H1 (cell line): ENCODE results near the gene USPL1. TPM values are rescaled to one million over a fixed set of nuclear protein-coding genes. Genes with fewer than 3 reads are reported as not detected.

Source experiments
- POU5F1 ChIP-seq: IDR thresholded peaks from 2 replicates; pipeline ENCODE4 v1.6.1; 2011; ENCODE audit warnings: low read depth, mild to moderate bottlenecking, low read length, moderate library complexity
- ZNF274 ChIP-seq: IDR thresholded peaks from 2 replicates; pipeline ENCODE4 v1.7.0; 2012; ENCODE audit warnings: low read length, borderline replicate concordance; ENCODE audit errors: extremely low read depth
- polyA plus RNA-seq, 7 experiments: library from polyadenylated mRNA; depleted of rRNA in 3 of 7; stranded (reverse) in 5 of 7; unstranded in 2 of 7; fragments of >200 nt in 5 of 7; fragments of 200-250 nt in 2 of 7; gene quantifications; 1 replicate in 5 of 7; 2 replicates in 1 of 7; 4 replicates in 1 of 7; pipeline versions ENCODE4 v1.2.1 to v1.2.3, GENCODE V29; 2011 to 2013; ENCODE audit warnings: missing spikeins in 2 of 7, mixed read lengths in 2 of 7
- total RNA-seq: library from RNA; stranded (reverse); fragmentation: NEBNext Ultra II Directional; extraction: Animal tissue kit (Norgen Biotek cat#: 25700); gene quantifications from 2 replicates; pipeline ENCODE4 v1.2.1, GENCODE V29; 2021
- TF ChIP-seq, protein P1 (sequence below): IDR thresholded peaks from 2 replicates; pipeline ENCODE4 v1.6.1; 2012; ENCODE audit warnings: inconsistent platforms

USPL1 gene
- total and polyA plus RNA-seq, 2 of the 8 experiments (the other 6 are each of a cell fraction or from before 2014, with no cell fraction given) = 6.3 to 17.1 TPM

DNA sequence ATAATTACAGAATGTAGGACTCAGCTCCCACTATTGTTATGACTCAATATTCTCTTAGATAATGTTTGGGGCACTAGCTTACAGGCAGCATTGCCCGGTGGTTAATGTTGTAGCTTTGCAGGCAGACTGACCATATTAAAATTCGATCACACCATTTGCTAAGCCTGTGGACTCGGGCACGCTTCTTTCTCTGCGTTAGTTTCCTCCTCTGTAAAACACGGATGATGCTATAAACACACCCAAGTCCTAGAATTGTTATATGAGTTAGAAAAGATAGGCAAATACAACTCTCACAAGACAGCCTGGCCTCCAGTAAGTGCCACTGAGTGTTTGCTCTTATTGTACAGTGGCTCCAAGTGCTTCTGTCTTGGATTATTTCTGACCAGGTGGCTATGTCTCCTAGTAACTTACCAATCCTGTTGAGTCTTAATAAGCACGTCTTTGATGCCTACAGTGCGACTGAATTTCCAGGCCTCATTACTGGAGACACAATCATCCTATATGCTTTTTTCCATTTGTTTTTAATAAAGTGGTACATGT is 67.7 kb downstream of the USPL1 start (continued):
- TF ChIP-seq ZNF274 (no peak), POU5F1 (no peak)
- TF ChIP-seq, protein P1, sequence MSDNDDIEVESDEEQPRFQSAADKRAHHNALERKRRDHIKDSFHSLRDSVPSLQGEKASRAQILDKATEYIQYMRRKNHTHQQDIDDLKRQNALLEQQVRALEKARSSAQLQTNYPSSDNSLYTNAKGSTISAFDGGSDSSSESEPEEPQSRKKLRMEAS = no peak
